DMS 273 (cell line): Measurements from ENCODE around the gene LYSMD1.

Experiments used
- DNase-seq: peaks from one replicate; lab custom pipeline; 2025; ENCODE audit not compliant: unreplicated experiment; lab: John Stamatoyannopoulos, UW

Gene LYSMD1

DNA sequence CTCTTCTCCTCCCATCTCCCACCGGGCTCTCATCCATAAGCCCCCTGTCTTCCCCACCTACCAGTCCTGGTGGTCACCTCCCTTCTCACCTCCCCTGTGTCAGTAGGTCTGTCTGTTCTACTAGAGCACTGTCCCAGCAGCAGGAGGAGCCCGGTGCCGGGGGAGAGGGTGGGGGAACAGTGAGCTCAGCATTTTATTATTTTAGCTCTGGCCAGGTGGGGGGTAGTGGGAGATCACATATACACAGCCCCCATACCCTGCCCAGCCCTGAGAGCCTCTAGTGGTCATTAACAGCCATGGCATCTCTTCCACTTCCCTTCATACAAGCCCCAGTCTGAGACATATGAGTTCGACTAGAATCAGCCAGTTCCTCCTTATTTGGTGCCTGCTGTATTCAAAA is 10.2 kb upstream of the LYSMD1 start, which contains the start of gene TMOD4:
TSS of gene TMOD4 (minus strand) at position 119 of the 400 bp plus-strand sequence. CDS start 1,106 bp downstream, outside the sequence.
- DNase-seq, result peak; percentile 99

DNA sequence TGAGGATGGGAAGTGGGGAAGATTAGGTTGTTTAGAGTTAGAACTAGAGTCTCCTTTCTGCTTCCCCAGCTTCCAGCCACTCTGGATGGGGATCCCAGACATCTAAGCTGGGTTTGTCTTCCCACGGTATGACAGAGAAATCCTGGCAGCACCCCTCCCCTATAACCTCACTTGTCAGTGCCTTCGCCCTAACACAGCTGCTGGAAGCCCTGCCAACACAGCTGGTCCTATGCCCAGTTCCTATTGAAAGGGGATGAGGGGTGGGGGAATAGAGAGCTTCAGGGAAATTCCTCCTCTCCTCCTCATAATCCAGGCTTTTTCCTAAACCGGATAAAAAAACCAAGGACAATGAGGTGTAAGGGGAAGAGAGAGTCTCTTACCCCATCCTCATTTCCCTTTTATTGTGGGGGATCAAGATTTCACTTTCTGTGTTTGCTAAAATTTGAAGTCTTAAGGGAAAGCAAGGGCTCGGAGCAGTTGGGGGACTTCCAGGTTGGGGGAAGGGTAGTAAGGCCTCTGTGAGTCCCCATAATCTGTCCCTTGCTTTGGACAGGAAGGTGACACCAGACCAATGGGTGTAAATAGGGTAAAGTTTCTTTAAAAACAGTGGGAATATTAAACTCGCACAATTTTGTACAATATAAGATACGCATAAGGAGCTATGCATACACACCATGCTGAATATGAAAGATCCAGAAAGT is 9.5 kb upstream of the LYSMD1 start:
- DNase-seq, result peak; percentile 91

DNA sequence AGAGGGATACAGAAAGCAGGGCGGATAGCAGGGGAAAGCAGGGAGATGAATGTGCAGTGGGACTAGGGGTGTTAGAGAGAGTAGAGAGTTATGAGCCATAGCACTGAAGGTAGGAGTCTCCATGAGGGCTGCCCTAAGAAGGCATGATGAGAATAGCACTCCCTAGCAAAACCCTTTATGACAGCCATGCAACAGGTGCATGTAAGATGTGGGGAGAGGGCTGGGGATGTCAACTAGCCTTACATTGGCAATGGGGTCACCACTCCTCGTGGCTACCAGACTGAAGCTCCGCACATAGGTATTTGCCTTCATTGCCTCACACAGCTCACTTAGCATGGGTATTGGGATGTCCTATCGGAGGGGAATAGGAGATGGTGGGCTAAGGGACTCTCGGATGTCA is 5.5 kb upstream of the LYSMD1 start:
- no peak for DNase-seq

DNA sequence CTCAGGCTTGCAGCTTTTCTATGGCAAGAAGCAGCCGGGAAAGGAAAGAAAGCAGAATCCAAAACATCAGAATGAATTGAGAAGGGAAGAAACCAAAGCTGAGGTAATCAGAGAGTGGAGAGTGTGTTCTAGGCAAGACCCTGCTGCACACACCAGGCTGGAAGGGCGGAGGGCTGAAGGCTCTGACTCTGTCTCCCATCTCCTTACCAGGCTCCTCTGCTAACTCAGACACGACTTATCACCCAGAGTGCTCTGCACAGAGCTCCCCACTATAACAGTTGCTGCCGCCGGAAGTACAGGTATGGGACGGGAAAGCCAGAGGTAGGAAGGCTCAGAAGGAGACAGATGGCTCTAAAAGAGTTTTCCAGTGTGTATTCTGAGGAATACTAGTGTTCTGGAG is 1.4 kb upstream of the LYSMD1 start:
- no peak for DNase-seq

DNA sequence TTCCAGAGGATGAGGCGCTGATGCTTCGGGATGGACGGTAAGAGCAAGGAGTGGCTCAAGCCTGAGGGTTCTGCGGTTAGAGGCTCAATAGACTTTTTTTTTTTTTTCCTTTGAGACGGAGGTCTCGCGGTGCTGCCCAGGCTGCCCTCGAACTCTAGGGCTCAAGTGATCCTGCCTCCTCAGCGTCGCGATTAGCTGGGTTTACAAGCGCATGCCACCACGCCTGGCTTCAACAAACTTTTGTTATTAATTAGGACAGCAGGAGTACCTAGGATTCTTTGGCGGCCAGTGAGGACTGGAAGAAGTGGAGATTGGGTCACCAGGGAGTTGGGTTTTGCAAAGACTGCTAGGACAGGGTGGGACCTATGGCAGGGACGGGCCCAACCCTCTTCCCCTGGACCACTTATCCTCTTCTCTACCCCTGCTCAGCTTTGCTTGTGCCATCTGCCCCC is 829 bp upstream of the LYSMD1 start:
- peak; percentile 99 for DNase-seq

DNA sequence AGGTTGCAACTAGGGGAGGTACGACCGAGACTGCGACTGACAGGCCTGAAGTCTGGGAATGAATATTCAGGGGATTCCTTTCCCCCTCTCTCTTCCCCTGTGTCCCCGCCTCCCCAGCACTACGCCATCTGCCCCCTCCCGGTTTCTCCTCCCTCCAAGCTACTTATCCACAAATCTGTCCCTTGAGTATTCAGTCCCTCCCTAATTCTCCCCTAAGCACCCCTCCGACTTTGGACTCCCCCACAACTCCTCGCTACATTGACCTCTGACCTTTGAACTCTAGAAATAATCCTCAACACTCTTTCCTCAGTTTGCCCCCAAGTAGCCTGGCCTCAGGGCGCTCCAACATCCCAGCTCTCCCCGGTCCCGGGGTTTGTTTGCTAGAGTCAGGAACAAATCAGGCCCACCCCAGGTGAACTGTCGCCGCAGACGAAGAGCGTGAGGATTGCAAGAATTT is 393 bp downstream of the LYSMD1 start:
- DNase-seq, result peak; percentile 100

DNA sequence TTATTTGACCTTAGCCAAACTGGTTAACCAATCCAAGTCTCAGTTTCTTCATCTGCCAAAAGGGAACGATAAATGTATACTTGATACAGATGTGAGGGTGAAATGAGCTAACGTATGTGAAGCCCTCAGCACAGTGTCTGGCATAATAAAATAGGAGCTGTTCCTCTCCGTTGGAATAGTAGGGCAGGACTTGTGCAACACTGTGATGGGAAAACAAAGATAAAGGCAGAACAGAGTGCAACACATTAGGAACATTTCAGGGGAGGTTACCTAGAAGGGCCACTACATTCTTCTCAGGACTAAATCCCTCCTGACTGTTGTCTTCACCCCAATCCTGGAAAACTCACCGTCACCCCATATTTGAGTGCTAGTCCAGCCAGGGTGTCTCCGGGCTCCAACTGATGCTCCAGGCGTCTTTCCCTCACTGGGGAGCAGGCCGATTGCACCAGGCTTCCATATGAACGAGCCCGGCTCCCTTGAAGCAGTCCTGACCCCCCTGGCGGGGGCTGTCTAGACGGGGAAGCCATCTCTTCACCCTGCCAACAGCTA is 896 bp downstream of the LYSMD1 start:
- DNase-seq, result no peak

DNA sequence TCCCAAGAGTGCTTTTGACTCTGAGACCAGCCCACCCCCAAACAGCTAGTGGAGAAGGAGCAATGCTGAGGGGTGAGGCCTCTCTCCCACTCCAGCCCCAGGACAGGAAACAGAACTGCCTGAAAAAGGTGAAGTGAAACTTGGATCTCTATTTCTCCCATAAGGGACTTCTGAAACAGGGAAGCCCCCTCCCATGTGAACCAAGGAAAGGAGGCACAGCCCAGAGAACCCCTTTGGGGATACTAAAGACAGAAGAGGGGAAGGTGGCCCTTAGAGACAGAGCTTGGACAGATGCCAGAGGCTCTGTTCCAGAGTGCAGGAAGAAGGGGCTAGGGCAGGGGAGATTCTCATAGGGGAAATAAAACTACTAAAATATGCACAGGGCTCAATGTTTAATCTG is 6.3 kb downstream of the LYSMD1 start:
- no peak for DNase-seq

DNA sequence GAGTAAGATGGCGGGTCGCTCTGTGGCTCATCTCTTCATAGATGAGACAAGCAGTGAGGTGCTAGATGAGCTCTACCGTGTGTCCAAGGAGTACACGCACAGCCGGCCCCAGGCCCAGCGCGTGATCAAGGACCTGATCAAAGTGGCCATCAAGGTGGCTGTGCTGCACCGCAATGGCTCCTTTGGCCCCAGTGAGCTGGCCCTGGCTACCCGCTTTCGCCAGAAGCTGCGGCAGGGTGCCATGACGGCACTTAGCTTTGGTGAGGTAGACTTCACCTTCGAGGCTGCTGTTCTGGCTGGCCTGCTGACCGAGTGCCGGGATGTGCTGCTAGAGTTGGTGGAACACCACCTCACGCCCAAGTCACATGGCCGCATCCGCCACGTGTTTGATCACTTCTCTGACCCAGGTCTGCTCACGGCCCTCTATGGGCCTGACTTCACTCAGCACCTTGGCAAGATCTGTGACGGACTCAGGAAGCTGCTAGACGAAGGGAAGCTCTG is 6.9 kb downstream of the LYSMD1 start:
- no peak for DNase-seq

DNA sequence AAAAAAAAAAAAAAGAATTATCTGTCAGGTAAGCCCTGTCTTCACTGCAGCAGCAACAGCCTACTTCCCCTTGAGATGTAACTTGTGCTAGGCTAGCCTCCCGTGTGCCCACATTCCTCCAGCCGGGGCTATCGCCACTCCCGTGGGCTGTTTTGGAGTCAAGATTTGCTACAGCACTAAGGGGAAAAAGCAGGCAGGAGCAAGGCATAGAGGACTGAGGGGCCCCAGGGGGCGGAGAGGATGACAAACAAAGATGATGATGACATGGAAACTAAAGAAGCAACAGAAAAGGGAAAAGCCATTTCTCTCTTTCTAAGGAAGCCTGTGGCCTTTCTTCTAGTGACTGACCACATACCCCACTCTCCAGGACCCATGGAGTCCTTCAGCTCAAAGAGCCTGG is 7.4 kb downstream of the LYSMD1 start:
- no peak for DNase-seq

DNA sequence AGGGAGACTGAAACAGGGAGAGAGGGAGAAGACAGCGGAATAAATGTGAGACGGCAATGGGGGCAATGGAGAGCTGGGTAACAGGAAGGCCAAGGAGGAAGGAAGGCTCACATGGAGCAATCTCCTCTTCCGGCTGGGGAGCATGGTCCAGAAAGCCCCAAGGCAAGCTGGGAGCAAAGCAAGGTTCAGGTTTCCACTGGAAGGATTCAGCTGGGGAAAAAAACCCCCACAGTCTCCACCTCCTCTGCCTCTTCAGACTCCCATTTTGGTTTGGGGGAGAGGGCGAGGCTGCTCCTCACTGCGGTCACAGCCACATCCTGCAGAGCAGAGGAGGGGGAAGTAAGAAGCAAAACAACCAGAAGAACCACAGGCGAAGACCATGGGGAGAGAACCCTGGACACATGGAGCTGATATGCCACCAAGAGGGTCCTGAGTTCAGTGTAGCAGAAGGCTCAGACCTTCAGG is 8.6 kb downstream of the LYSMD1 start:
- DNase-seq, result no peak

DNA sequence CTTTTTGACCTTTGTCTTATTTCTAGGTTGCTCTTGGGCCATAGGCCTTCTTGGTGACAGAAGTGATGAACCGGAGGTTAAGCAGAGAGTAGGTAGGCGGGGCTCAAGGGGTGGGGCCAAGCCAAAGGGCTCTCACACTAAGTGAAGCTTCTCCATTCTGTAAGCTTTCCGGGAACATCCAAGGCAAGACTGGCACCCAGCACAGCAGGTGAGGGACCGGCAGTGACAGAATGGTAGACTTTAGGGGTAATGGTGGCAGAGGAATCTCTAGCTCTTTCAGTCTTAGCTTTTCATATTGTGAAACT is 9.2 kb downstream of the LYSMD1 start, which contains the start of gene TNFAIP8L2:
TSS of gene TNFAIP8L2 (plus strand) at position 135 of the 305 bp plus-strand sequence. CDS start 2,049 bp downstream, outside the sequence.
- DNase-seq, result peak; percentile 92

DNA sequence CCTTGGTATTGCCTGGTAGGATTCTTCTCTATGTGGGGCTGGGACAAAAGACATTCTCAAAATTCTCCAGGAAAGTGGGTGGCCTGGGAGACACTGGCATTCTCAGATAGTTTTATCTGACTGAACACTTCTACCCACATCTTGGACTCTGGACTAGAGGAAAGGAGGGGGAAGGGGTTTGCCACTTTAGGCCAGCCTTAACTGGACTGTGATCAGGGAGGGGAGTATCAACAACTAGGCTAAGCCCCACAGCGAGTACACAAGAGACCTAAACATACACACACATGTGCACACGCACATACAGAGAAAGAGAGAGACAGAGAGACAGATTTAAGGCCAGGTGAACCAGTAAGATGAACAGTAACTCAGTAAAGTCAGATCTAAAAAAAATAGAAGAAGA is 18.0 kb downstream of the LYSMD1 start:
- DNase-seq, result no peak

DNA sequence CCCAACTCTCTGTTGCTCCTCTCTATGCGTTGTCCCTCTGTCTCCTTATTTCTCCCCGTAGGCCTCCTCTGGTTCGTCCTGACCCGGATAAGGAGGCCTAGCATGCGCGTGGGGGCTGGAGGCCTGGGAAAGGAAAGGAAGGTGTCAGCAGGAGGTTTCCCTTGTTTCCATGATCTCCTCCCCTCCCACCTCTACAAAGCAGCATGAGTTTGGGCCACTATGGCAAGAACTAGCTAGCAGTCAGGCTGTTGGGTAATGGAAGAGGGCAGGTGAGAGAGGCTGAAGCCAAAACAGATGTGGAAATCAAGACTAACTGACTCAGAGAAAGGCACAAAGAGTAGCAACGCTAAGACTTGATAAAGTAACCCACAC is 18.6 kb downstream of the LYSMD1 start:
- DNase-seq, result no peak

DNA sequence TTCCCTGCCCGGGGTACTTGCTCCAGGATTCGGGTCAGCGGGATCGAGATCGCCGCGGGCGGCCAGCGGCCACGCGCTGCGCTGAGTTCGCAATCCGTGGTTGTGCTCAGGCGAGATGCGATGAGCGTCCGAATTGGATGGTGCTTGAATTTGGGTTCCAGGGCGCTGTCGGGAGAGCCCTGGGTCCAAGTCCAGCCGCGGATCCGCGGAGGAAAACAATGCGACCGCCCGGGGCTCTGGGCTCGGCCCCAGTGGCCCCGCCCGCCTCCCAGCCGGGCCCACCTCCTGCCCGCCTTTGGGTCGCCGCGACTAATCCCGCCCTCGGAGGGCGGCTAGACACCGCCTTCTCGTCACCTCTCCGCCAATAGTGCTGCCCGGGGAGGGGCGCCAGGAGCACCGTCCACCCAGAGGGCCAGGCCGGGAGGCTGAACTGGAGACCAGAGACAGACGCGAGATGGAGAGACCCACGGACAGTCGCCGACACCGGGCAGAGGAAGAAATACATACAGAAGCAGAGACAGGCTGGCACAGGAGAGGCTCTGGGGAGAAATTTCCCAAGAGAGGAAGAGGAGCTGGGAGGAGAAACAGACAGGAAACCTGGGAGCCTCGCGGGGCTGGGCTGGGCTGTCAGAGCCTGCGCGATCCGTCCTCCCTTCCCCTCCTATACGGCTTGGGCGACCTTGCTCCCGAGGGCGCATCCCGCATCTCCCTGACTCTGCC is 19.1 kb downstream of the LYSMD1 start, which contains the start of gene SEMA6C:
TSS of gene SEMA6C (minus strand) at position 220 of the 720 bp plus-strand sequence. CDS start 4,010 bp downstream, outside the sequence.
- DNase-seq, result peak; percentile 100

DNA sequence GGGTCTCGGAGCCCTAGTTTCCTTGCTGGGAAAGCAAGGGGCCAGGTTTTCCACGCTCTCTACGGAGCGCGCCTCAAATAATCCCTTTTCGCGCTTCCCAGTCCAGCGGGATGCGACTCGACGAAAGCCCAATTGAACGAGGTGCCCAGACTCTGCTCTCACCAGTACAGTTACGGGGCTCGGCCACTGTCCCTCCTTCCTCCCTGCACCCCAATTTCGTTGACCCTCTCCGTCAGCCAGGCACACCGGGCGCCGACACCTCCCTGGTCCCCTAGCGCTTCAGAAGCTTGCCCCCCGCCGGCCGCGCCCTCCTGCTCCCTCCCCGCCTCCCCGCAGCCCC is 19.7 kb downstream of the LYSMD1 start:
- DNase-seq, result peak; percentile 97

DNA sequence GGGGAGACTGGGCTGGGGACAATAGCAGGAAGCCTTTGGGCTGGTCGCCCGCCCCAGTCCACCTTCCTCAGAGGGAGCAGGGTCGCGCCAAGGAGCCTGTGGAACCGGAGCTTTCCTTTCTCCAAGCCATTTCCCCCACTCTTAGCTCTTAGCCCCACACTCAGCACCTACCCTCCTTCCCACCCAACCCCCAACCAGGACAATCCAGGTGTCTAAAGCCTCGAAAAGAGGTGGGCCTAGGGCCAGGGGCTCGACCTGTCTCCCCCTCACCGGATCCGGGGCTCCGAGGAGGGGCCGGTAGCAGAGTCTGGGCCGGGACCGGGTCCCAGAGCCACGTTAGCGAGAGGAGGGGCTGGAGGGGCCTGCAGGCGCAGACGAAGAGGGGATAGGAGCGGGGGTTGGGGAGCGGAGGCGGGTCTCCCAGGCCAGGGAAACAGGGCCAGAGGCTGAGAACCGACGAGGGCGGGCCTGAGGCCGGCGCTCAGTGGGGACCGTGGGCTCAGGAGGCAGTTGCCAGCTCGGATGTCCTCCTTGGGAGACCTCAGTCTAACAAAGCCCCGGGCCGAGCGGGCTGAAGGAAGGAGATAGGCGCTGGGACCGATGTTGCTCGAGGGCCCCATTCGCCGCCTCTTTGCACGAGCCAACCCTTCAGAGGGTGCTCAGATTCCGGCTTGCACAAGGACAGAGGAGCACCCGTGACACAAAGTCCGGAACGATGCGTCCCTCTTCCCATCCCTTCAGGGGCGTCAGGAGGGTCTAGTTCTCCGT is 20.2 kb downstream of the LYSMD1 start:
- DNase-seq, result peak; percentile 97

DNA sequence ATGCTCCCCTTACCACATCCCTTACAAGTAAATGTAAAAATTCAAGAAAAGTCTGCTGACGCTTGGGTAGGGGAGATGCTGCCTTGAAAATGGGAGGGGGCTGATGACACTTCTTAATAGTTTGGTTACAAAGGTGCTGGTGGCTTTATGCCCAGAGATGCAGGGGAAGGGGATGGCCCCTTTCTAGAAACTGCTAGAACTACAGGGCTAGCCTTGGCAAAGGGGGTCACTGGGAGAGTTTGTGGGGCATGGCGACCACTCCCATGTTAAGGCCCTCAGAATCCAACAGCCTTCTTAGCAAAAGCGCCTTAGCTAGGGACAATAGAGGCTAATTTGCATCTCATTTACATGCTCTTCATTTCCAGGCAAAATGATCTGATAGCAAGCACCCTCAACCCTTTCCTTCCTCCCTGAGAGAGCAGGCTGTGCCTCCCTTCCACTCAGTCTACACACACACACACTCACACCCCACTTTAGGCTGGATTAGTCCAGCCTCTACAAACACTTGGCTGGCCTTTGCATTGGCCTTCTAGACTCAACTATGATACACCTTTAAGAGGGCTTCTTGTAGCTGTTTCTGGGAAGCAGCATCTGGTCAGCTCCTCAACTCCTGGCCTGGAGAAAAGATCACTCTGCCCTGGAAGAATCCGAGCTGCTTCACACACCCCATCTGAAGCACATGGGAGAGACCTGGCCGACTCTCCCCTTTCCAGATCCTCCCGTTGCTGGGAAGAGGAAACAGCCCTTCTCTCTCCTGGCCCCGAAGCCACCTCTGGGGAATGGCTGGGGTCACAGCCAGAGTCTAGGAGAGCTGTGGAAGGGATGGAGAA is 21.0 kb downstream of the LYSMD1 start:
- DNase-seq, result no peak

DNA sequence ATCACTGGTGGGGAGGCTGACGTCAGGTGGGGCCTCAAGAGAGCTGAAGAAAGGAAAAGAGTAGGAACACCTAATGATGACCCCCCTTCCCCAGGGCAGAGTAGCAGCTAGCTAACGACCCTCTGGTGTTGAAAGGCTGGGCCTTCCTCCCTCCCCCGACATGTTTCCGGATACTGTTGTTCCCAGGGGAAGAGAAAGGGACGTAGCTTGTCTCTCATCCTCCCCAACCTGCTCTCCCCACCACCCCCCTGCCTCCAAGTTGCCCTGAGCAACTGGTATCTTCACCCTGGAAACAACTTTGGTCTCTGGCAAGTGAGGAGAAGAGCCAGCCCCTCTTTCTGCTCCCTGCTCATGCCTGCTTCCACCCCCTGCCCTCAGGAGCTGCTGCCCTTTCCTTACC is 21.7 kb downstream of the LYSMD1 start:
- peak; percentile 94 for DNase-seq

DNA sequence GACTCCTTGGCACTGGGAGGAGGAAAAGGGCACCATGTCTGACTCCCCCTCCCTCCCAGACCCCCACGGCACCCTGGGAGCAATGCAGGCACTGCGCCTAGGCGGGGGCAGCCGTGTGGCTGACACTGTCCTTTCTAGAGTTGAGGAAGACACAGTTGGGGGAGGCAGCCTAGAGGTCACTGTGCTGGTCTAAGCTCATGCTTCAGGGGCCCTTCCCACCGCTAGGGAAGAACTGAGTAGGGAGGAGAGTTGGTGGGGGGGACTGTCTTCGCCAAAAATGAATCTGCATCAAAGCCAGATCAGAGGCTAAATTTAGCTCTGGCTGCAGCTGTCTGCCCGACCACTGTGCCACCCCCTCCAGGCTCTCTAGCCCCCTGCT is 22.7 kb downstream of the LYSMD1 start:
- peak; percentile 94 for DNase-seq
